Measurements from ENCODE around the gene CCDC85A.

Gene CCDC85A

GRCh38 chr2:56250153-56250729, 66.5 kb downstream of the CCDC85A start:
- no peak overlapping the region for H3K4me2 ChIP-seq (ENCODE audit: low read depth, low read length)
- no peaks in the 10 kb centered on the region for H3K27me3 ChIP-seq (replicated peaks; ENCODE audit: insufficient read depth, low read length)
- H3K9me3 ChIP-seq (replicated peaks; ENCODE audit: insufficient read depth, low read length) = no peaks in the 10 kb centered on the region
- no peaks in the 10 kb centered on the region for H3K4me1 ChIP-seq (ENCODE audit: low read length)
- H3K36me3 ChIP-seq (replicated peaks; ENCODE audit: insufficient read depth, low read length) = no peaks in the 10 kb centered on the region
- no peak for DNase-seq
- no peaks in the 10 kb centered on the region for H3K9me2 ChIP-seq (replicated peaks; ENCODE audit: insufficient read depth, low read length)
- H3K9ac ChIP-seq (ENCODE audit: low read length) = no peak overlapping the region
- no peak for TF ChIP-seq EZH2phosphoT487 (IDR thresholded peaks at IDR 0.05; ENCODE audit: low read length)
- no peak for TF ChIP-seq EZH2 (optimal IDR thresholded peaks at IDR 0.05; ENCODE audit: low read depth, low read length)
- TF ChIP-seq CTCF (IDR thresholded peaks at IDR 0.05; ENCODE audit: low read length) = no peak
- H3K79me2 ChIP-seq (ENCODE audit: low read length) = no peaks in the 10 kb centered on the region
- H3K4me3 ChIP-seq (ENCODE audit: low read length) = no peak overlapping the region
- no peaks in the 10 kb centered on the region for H3F3A ChIP-seq (ENCODE audit: insufficient read depth, low read length)
- H4K20me1 ChIP-seq (ENCODE audit: insufficient read depth, low read length) = no peaks in the 10 kb centered on the region
- no peak overlapping the region for H3K27ac ChIP-seq (ENCODE audit: low read length)
- no peak overlapping the region for H2AFZ ChIP-seq (ENCODE audit: low read length)

- Histone ChIP-seq H3K9me2 (replicated peaks; ENCODE audit: insufficient read depth, low read length) (0 out of 2 replicates have a peak, but pooled peaks cover 3% of the 10 kb centered on the region), H3K4me1 (ENCODE audit: low read length) (no peaks in the 10 kb centered on the region), H3K9me3 (replicated peaks; ENCODE audit: insufficient read depth, low read length) (no peaks in the 10 kb centered on the region), H2AFZ (ENCODE audit: low read length) (no peak overlapping the region), H3K9ac (ENCODE audit: low read length) (no peak overlapping the region), H3K27me3 (replicated peaks; ENCODE audit: insufficient read depth, low read length) (no peaks in the 10 kb centered on the region), H4K20me1 (ENCODE audit: insufficient read depth, low read length) (no peaks in the 10 kb centered on the region), H3K36me3 (replicated peaks; ENCODE audit: insufficient read depth, low read length) (no peaks in the 10 kb centered on the region), H3K4me3 (ENCODE audit: low read length) (no peak overlapping the region), H3F3A (ENCODE audit: insufficient read depth, low read length) (no peaks in the 10 kb centered on the region), H3K79me2 (ENCODE audit: low read length) (no peaks in the 10 kb centered on the region), H3K27ac (ENCODE audit: low read length) (no peak overlapping the region), H3K4me2 (ENCODE audit: low read depth, low read length) (no peak overlapping the region)
- TF ChIP-seq EZH2phosphoT487 (IDR thresholded peaks at IDR 0.05; ENCODE audit: low read length) (no peak), EZH2 (optimal IDR thresholded peaks at IDR 0.05; ENCODE audit: low read depth, low read length) (no peak), CTCF (IDR thresholded peaks at IDR 0.05; ENCODE audit: low read length) (no peak)
- DNase-seq = no peak
These were observed 76.6 kb downstream of the CCDC85A start for GRCh38 chr2:56260415-56260814.

- no peak overlapping the region for H3K9ac ChIP-seq (ENCODE audit: low read length)
- no peak for DNase-seq
- TF ChIP-seq EZH2phosphoT487 (IDR thresholded peaks at IDR 0.05; ENCODE audit: low read length) = no peak
- no peak for TF ChIP-seq CTCF (IDR thresholded peaks at IDR 0.05; ENCODE audit: low read length)
- TF ChIP-seq EZH2 (optimal IDR thresholded peaks at IDR 0.05; ENCODE audit: low read depth, low read length) = no peak
These were observed 78.5 kb downstream of the CCDC85A start for GRCh38 chr2:56262241-56262640.

More at GRCh38 chr2:56262241-56262640, 78.5 kb downstream of the CCDC85A start:
- H3K4me2 ChIP-seq (ENCODE audit: low read depth, low read length) = no peak overlapping the region
- H3K4me1 ChIP-seq (ENCODE audit: low read length) = no peaks in the 10 kb centered on the region
- H3K9me3 ChIP-seq (replicated peaks; ENCODE audit: insufficient read depth, low read length) = no peaks in the 10 kb centered on the region
- H2AFZ ChIP-seq (ENCODE audit: low read length) = no peak overlapping the region
- H3F3A ChIP-seq (ENCODE audit: insufficient read depth, low read length) = no peaks in the 10 kb centered on the region
- no peaks in the 10 kb centered on the region for H4K20me1 ChIP-seq (ENCODE audit: insufficient read depth, low read length)
- H3K27me3 ChIP-seq (replicated peaks; ENCODE audit: insufficient read depth, low read length) = no peaks in the 10 kb centered on the region
- no peak overlapping the region for H3K27ac ChIP-seq (ENCODE audit: low read length)
- H3K4me3 ChIP-seq (ENCODE audit: low read length) = no peak overlapping the region
- H3K36me3 ChIP-seq (replicated peaks; ENCODE audit: insufficient read depth, low read length) = no peaks in the 10 kb centered on the region
- 0 out of 2 replicates have a peak, but pooled peaks cover 3% of the 10 kb centered on the region for H3K9me2 ChIP-seq (replicated peaks; ENCODE audit: insufficient read depth, low read length)
- no peaks in the 10 kb centered on the region for H3K79me2 ChIP-seq (ENCODE audit: low read length)

Data from MM.1S (cell line).